Rectal smooth muscle tissue (tissue), 1 donor: ENCODE measurements around the gene CDK6.
"Not testable (repeated sequence)": the region's sequence is repeated elsewhere in the genome, so short reads cannot be mapped to it uniquely, and the experiment has no call there.

Source experiments
- H3K27ac ChIP-seq: one replicate; pipeline ENCODE4 v1.7.0; 2013; ENCODE audit warnings: low read depth, low read length, inconsistent platforms
- H3K27me3 ChIP-seq: one replicate; pipeline ENCODE4 v1.7.0; 2013; ENCODE audit warnings: low read length; ENCODE audit not compliant: control insufficient read depth, insufficient read depth
- H3K36me3 ChIP-seq: one replicate; pipeline ENCODE4 v1.7.0; 2013; ENCODE audit warnings: low read length; ENCODE audit not compliant: control insufficient read depth, insufficient read depth
- H3K4me1 ChIP-seq: one replicate; pipeline ENCODE4 v1.7.0; 2013; ENCODE audit warnings: low read length; ENCODE audit not compliant: control insufficient read depth, insufficient read depth
- H3K4me3 ChIP-seq: one replicate; pipeline ENCODE4 v1.7.0; 2013; ENCODE audit warnings: low read length
- H3K9ac ChIP-seq: one replicate; pipeline ENCODE4 v1.7.0; 2013; ENCODE audit warnings: low read length

Gene CDK6

GRCh38 chr7:92745241-92745640, 91.1 kb downstream of the CDK6 start:
- H3K9ac ChIP-seq, result no peak overlapping the region
- H3K4me1 ChIP-seq, result peaks cover 3% of the 10 kb centered on the region
- H3K4me3 ChIP-seq, result no peak overlapping the region
- H3K36me3 ChIP-seq, result no peaks in the 10 kb centered on the region
- no peak overlapping the region for H3K27ac ChIP-seq
- no peaks in the 10 kb centered on the region for H3K27me3 ChIP-seq

- not testable (repeated sequence) for H3K36me3 ChIP-seq, H3K9ac ChIP-seq, H3K4me3 ChIP-seq, H3K27ac ChIP-seq, H3K27me3 ChIP-seq, H3K4me1 ChIP-seq
These were observed 92.2 kb downstream of the CDK6 start for GRCh38 chr7:92744180-92744579.

GRCh38 chr7:92742186-92742585, 94.2 kb downstream of the CDK6 start:
- no peaks in the 10 kb centered on the region for H3K27me3 ChIP-seq
- no peak overlapping the region for H3K9ac ChIP-seq
- no peak overlapping the region for H3K4me3 ChIP-seq
- no peak overlapping the region for H3K27ac ChIP-seq
- peaks cover 3% of the 10 kb centered on the region for H3K4me1 ChIP-seq
- H3K36me3 ChIP-seq, result no peaks in the 10 kb centered on the region

GRCh38 chr7:92740700-92741126, 95.7 kb downstream of the CDK6 start:
- H3K4me3 ChIP-seq, result no peak overlapping the region
- H3K9ac ChIP-seq, result no peak overlapping the region
- H3K27ac ChIP-seq, result no peak overlapping the region
- no peaks in the 10 kb centered on the region for H3K27me3 ChIP-seq
- H3K36me3 ChIP-seq, result no peaks in the 10 kb centered on the region
- peaks cover 3% of the 10 kb centered on the region for H3K4me1 ChIP-seq

GRCh38 chr7:92740134-92740533, 96.2 kb downstream of the CDK6 start:
- no peak overlapping the region for H3K27ac ChIP-seq

GRCh38 chr7:92739091-92739490, 97.3 kb downstream of the CDK6 start:
- no peak overlapping the region for H3K4me3 ChIP-seq
- H3K4me1 ChIP-seq, result peaks cover 3% of the 10 kb centered on the region
- H3K27ac ChIP-seq, result no peak overlapping the region
- H3K27me3 ChIP-seq, result no peaks in the 10 kb centered on the region
- no peaks in the 10 kb centered on the region for H3K36me3 ChIP-seq
- H3K9ac ChIP-seq, result no peak overlapping the region

More at GRCh38 chr7:92740134-92740533, 96.2 kb downstream of the CDK6 start:
- Histone ChIP-seq H3K9ac (no peak overlapping the region), H3K27me3 (no peaks in the 10 kb centered on the region), H3K4me3 (no peak overlapping the region), H3K36me3 (no peaks in the 10 kb centered on the region), H3K4me1 (peaks cover 3% of the 10 kb centered on the region)

- Histone ChIP-seq H3K4me3 (no peak overlapping the region), H3K9ac (no peak overlapping the region), H3K36me3 (no peaks in the 10 kb centered on the region), H3K4me1 (peaks cover 3% of the 10 kb centered on the region), H3K27me3 (no peaks in the 10 kb centered on the region), H3K27ac (no peak overlapping the region)
These were observed 98.7 kb downstream of the CDK6 start for GRCh38 chr7:92737706-92738105.

- Histone ChIP-seq H3K27me3 (no peaks in the 10 kb centered on the region), H3K36me3 (no peaks in the 10 kb centered on the region), H3K4me1 (no peaks in the 10 kb centered on the region), H3K4me3 (no peak overlapping the region), H3K27ac (no peak overlapping the region), H3K9ac (no peak overlapping the region)
These were observed 99.5 kb downstream of the CDK6 start for GRCh38 chr7:92736870-92737269.

- H3K4me3 ChIP-seq, result no peak overlapping the region
- no peak overlapping the region for H3K9ac ChIP-seq
- no peak overlapping the region for H3K27ac ChIP-seq
- no peaks in the 10 kb centered on the region for H3K36me3 ChIP-seq
- no peaks in the 10 kb centered on the region for H3K4me1 ChIP-seq
- H3K27me3 ChIP-seq, result no peaks in the 10 kb centered on the region
These were observed 100.7 kb downstream of the CDK6 start for GRCh38 chr7:92735707-92736106.

- no peaks in the 10 kb centered on the region for H3K4me1 ChIP-seq
- no peak overlapping the region for H3K27ac ChIP-seq
- H3K9ac ChIP-seq, result no peak overlapping the region
These were observed 103.9 kb downstream of the CDK6 start for GRCh38 chr7:92732316-92733036.

GRCh38 chr7:92731335-92732063, 104.9 kb downstream of the CDK6 start:
- H3K27ac ChIP-seq, result no peak overlapping the region
- H3K4me3 ChIP-seq, result no peak overlapping the region
- no peaks in the 10 kb centered on the region for H3K4me1 ChIP-seq
- H3K9ac ChIP-seq, result no peak overlapping the region
- no peaks in the 10 kb centered on the region for H3K27me3 ChIP-seq
- H3K36me3 ChIP-seq, result no peaks in the 10 kb centered on the region

More at GRCh38 chr7:92732316-92733036, 103.9 kb downstream of the CDK6 start:
- Histone ChIP-seq H3K27me3 (no peaks in the 10 kb centered on the region), H3K36me3 (no peaks in the 10 kb centered on the region), H3K4me3 (no peak overlapping the region)

- Histone ChIP-seq H3K9ac (no peak overlapping the region), H3K4me3 (no peak overlapping the region), H3K27me3 (no peaks in the 10 kb centered on the region), H3K4me1 (no peaks in the 10 kb centered on the region), H3K36me3 (no peaks in the 10 kb centered on the region), H3K27ac (no peak overlapping the region)
These were observed 105.6 kb downstream of the CDK6 start for GRCh38 chr7:92730808-92731207.

- Histone ChIP-seq H3K27me3 (no peaks in the 10 kb centered on the region), H3K36me3 (no peaks in the 10 kb centered on the region), H3K27ac (no peak overlapping the region), H3K4me3 (no peak overlapping the region), H3K9ac (no peak overlapping the region), H3K4me1 (no peaks in the 10 kb centered on the region)
These were observed 106.6 kb downstream of the CDK6 start for GRCh38 chr7:92729751-92730150.
